SH-SY5Y (cell line): ENCODE results near the gene DOCK10.
A peak's percentile ranks its signal among the peaks of the same experiment; 100 is the strongest.

Experiments used
- GATA2 ChIP-seq: IDR thresholded peaks from 2 replicates; pipeline ENCODE4 v1.6.1; 2011; ENCODE audit warnings: mild to moderate bottlenecking, low read depth, low read length
- GATA3 ChIP-seq: IDR thresholded peaks from 2 replicates; pipeline ENCODE4 v1.6.1; 2011; ENCODE audit warnings: low read depth, mild to moderate bottlenecking, low read length, moderate library complexity

The DOCK10 gene

GRCh38 chr2:225004597-225004996, 37.7 kb downstream of the DOCK10 start:
- TF ChIP-seq GATA2 (no peak), GATA3 (no peak)

GRCh38 chr2:225002656-225003045, 39.6 kb downstream of the DOCK10 start:
- TF ChIP-seq GATA3 (no peak), GATA2 (no peak)

GRCh38 chr2:225002039-225002655, 40.1 kb downstream of the DOCK10 start:
- no peak for TF ChIP-seq GATA3
- no peak for TF ChIP-seq GATA2

GRCh38 chr2:224999754-225000153, 42.5 kb downstream of the DOCK10 start:
- TF ChIP-seq GATA2 (no peak), GATA3 (no peak)

- TF ChIP-seq GATA2 (no peak), GATA3 (no peak)
Observed at GRCh38 chr2:224999321-224999720, 42.9 kb downstream of the DOCK10 start.

- TF ChIP-seq GATA2: no peak
- no peak for TF ChIP-seq GATA3
Observed at GRCh38 chr2:224997802-224998201, 44.5 kb downstream of the DOCK10 start.

- TF ChIP-seq GATA2 (no peak), GATA3 (no peak)
Observed at GRCh38 chr2:224995419-224995818, 46.8 kb downstream of the DOCK10 start.

- no peak for TF ChIP-seq GATA2
- TF ChIP-seq GATA3: no peak
Observed at GRCh38 chr2:224994242-224994823, 47.9 kb downstream of the DOCK10 start.

- TF ChIP-seq GATA3: no peak
- TF ChIP-seq GATA2: no peak
Observed at GRCh38 chr2:224990710-224991109, 51.6 kb downstream of the DOCK10 start.

GRCh38 chr2:224987733-224988132, 54.5 kb downstream of the DOCK10 start:
- no peak for TF ChIP-seq GATA2
- no peak for TF ChIP-seq GATA3

- TF ChIP-seq GATA3 (no peak), GATA2 (no peak)
Observed at GRCh38 chr2:224986477-224986876, 55.8 kb downstream of the DOCK10 start.

GRCh38 chr2:224984637-224985036, 57.6 kb downstream of the DOCK10 start:
- no peak for TF ChIP-seq GATA2
- no peak for TF ChIP-seq GATA3

- no peak for TF ChIP-seq GATA3
- peak; percentile 81 for TF ChIP-seq GATA2
Observed at GRCh38 chr2:224983712-224984554, 58.3 kb downstream of the DOCK10 start.

GRCh38 chr2:224982910-224983711, 59.2 kb downstream of the DOCK10 start:
- TF ChIP-seq GATA2 (no peak), GATA3 (no peak)
